DLD1 (cell line): ENCODE data around the gene PNLDC1.
"Not testable (repeated sequence)": the region's sequence is repeated elsewhere in the genome, so short reads cannot be mapped to it uniquely, and the experiment has no call there.

Experiments used
- in situ Hi-C: cut with HindIII; loops from 2 replicates; pipeline ENCODE4 v1.10.0; 2017; ENCODE audit warnings: low sequenced_read_pairs

Gene PNLDC1

GRCh38 chr6:159842035-159842434, 42.0 kb downstream of the PNLDC1 start:
- in situ Hi-C loops, result no loop called here

DNA sequence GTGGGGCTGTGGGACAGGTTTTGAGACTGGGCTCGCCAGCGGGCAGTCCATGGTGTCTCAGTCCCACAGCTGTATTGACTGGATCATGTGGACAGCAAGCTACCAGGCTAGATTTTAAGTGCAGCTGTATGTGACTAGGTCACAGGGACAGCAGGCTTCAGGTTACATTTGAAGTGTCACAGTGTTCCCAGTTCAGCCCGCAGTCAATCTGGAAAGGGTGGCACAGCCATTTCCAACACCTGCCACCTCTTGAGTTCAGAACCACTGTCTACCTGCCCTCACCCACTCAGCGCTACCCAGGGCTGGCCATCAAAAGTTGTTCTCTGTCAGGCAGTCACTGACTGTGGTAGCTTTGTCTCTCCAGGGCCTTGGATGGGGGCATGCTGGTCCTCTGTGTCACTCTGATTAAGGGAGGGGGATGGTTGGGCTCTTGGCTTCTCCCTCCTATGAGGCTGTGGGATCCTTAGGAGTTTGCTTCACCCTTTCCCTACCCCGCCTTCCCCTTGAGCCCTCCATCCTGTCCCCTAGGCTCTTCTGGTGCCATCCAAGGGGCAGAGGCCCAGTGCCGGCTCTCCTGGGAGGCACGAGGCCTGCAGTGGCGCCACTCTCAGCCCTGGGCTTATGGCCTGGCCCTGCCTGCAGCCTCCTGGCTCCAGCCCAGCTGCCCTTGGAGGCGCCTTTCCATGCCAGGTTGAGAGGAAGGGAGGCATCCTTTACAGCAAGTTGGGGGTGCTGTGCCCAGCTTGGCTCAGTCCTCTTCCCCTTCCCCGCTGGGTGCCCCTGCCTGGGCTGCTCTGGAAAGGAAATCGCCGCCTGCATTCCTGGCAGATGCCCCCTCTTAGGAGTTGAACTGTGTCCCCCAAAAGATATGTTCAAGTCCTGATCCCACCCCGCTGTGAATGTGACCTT, 44.9 kb downstream of the PNLDC1 start:
- in situ Hi-C loops, result no loop called here

DNA sequence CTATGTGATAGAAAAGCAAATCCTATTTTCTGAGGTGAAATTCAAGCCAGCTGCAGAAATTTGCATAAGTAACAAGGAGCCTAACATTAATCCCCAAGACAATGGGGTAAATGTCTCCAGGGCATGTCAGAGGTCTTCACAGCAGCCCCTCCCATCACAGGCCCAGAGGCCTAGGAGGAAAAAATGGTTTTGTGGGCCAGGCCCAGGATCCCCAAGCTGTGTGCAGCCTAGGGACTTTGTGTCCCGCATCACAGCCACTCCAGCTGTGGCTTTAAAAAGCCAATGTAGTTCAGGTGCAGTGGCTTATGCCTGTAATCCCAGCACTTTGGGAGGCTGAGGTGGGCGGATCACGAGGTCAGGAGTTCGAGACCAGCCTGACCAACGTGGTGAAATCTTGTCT, 48.5 kb downstream of the PNLDC1 start:
- in situ Hi-C loops, result not testable (repeated sequence)

GRCh38 chr6:159849851-159850250, 49.8 kb downstream of the PNLDC1 start:
- in situ Hi-C loops, result not testable (repeated sequence)

- in situ Hi-C loops, result no loop called here
Measured at GRCh38 chr6:159852877-159853276, 52.8 kb downstream of the PNLDC1 start.

DNA sequence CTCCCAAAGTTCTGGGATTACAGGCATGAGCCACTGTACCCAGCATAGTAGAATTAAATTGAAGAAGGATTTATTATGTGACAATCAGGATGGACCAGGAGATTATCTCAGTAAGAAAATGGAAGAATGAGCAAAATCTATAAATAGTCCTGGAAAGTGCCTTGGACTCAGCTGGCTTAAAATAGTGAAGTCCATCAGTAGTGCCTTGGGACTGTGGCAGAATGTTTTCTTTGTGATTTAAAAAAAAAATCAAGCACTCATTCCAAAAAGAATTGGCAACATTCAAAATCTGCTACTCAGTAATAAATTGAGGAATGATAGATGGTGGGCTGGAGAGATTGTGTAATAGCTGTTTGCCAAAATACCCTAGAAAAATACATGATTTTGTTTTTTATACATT, 53.7 kb downstream of the PNLDC1 start:
- in situ Hi-C loops, result no loop called here

GRCh38 chr6:159854959-159855358, 54.9 kb downstream of the PNLDC1 start:
- in situ Hi-C loops, result no loop called here

DNA sequence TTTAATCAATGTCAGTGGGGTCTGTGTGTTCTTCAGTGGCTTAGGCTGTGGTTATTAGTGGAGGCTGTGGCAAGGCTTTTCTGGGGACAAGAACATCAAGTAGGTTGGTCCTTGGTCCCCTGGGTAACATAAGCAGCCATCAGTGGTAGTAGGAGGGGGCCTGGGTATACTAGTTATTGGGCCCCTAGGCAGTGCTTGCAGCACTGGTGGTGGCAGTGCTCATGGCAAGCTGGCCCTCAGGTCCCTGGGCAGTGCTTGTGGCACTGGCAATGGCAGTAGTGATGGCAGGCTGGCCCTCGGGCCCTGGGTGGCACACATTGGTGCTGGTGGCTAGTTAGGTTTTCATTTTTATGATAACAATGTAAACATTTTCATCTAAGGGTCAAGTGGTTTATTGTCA, 58.2 kb downstream of the PNLDC1 start:
- in situ Hi-C loops, result no loop called here

- in situ Hi-C loops, result no loop called here
Measured at GRCh38 chr6:159860482-159860881, 60.4 kb downstream of the PNLDC1 start.

- in situ Hi-C loops, result no loop called here
Measured at GRCh38 chr6:159862103-159862502, 62.0 kb downstream of the PNLDC1 start.

DNA sequence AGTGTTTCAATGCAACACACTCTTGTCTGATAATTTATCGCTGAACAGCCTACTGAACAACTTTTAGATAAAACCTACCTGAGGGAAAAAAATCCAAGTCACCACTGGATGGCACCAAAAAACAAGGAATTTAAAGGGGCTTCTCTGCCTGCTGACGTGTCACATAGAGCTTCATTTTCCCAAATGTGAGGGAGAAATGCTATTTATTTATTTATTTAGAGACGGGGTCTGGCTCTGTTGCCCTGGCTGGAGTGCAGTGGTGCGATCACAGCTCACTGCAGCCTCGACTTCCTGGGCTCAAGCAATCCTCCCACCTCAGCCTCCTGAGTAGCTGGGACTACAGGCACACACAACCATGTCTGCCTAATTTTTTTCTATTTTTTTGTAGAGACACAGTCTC, 63.3 kb downstream of the PNLDC1 start:
- in situ Hi-C loops, result not testable (repeated sequence)

- in situ Hi-C loops, result no loop called here
Measured at GRCh38 chr6:159865226-159865920, 65.3 kb downstream of the PNLDC1 start.

GRCh38 chr6:159866286-159867247, 66.5 kb downstream of the PNLDC1 start:
- in situ Hi-C loops, result no loop called here
